Posterior cingulate gyrus (tissue), 11 donors: ENCODE data around the gene PRLHR.

Experiments
- DNase-seq, 10 donors: peaks; one replicate each; pipeline versions ENCODE4 v3.0.0 to v3.0.0-alpha.2; 2020 to 2021; ENCODE audit warnings: mixed read lengths in 3 of 10
- intact Hi-C: fragments of 100-400 bp; cut with DNase I; formaldehyde crosslinking; loops from one replicate; pipeline ENCODE4 v1.15.1; 2023

The PRLHR gene

GRCh38 chr10:118565301-118566075, 30.0 kb downstream of the PRLHR start:
- intact Hi-C loops = no loop called here
- DNase-seq = peak in 1 of 10 donors; percentile 52

DNA sequence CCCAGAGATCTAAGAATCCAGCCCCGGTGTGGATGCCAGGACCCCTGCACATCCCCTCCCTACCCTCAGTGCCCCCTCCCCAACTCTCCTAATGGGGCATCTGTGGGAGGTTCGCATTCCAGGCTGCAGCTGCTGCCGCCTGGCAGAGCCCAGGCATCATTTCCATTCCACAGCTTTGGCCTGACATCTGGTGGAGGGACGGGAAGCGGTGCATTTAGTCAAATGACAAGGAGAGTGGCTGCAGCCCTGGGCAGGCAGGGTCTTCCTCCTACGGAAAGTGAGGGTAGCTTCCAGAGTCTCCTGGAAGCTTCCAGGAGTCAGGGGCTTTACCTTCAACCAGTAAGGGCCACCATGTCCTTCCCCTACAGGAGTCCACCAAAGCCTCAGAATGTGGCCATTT, 30.8 kb downstream of the PRLHR start:
- peak in 3 of 10 donors; percentile 28 to 88 (median 36) for DNase-seq
- intact Hi-C loops = no loop called here

GRCh38 chr10:118564114-118564513, 31.3 kb downstream of the PRLHR start:
- peak in 1 of 10 donors; percentile 35 for DNase-seq
- intact Hi-C loops = no loop called here

GRCh38 chr10:118563373-118563890, 32.0 kb downstream of the PRLHR start:
- intact Hi-C loops = no loop called here
- peak in 1 of 10 donors; percentile 35 for DNase-seq

DNA sequence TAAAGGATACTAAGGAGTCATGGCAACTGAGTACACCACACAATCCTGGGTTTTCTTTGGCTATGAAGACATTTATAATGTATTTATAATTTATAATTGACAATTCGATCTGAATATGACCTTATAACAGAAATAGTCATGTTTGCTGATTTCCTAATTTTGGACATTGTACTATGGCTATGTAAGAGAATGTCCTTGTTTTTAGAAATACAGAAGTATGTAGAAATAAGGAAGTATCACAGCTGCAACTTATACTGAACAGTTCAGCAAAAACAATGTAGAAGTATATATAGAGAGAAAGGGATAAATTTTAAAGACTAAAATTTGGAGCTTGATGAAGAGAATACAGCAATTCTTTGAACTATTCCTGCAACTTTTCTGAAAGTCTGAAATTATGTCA, 32.6 kb downstream of the PRLHR start:
- intact Hi-C loops = no loop called here
- DNase-seq = no peak

DNA sequence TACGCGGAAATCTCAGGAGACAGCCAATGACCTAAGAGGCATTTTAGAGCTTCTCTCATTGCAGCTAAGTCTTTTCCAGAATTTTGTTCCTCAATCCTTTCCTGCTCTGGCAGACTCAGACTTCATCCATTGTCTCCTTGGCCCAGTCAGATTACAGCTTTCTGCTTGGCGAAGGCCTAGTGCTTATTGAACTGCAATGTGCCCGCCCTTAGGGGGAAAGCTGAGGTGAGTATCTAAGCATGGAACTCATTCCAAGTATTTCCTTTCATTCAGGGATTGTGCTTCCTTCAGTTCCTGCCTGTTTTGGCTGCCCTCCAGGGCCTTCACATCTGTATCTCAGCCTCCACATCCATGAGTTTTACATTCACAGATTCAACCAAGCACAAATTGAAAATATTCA, 37.5 kb downstream of the PRLHR start:
- intact Hi-C loops = no loop called here
- DNase-seq = no peak

GRCh38 chr10:118551535-118552100, 43.8 kb downstream of the PRLHR start:
- DNase-seq = no peak
- intact Hi-C loops = no loop called here

DNA sequence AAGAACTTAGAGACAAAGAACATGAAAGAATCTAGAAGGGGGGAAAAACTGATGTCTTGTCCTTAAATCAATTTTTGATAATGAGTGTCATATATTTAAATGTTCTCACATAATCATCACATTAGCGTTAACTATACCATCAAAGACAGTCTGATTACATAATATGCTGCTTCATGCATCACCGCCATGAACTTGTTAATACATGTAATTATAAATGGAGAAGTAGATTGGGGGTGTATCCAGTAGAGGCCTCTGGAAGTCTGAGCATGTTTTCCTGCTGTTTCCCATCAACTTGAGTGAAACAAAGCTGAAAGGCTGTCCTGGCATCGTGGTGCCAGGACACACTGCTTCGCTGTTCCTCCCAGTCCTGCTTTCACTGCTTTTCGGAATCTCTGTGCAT, 48.2 kb downstream of the PRLHR start:
- intact Hi-C loops = no loop called here
- DNase-seq = no peak

- DNase-seq = no peak
- intact Hi-C loops = no loop called here
Observed at GRCh38 chr10:118546479-118546878, 49.0 kb downstream of the PRLHR start.

DNA sequence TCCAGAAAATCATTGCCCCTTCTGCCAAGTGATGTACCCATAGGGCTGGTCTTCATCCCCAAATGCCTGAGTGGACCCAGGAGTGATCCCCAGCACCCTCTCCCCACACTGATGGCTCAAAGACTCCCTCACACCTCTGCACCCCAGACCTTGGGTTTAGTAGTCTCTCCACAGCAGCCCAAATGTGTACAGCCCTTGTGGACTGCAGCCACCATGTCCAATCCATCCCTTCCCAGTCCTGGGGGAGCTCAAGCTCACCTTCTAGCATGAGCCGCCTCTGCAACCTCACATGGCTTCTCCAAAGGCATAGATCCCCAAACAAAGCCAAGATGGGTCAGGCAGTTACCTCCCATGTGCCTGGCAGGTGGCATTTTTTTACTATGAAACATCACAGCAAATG, 50.1 kb downstream of the PRLHR start:
- DNase-seq = no peak
- intact Hi-C loops = no loop called here

DNA sequence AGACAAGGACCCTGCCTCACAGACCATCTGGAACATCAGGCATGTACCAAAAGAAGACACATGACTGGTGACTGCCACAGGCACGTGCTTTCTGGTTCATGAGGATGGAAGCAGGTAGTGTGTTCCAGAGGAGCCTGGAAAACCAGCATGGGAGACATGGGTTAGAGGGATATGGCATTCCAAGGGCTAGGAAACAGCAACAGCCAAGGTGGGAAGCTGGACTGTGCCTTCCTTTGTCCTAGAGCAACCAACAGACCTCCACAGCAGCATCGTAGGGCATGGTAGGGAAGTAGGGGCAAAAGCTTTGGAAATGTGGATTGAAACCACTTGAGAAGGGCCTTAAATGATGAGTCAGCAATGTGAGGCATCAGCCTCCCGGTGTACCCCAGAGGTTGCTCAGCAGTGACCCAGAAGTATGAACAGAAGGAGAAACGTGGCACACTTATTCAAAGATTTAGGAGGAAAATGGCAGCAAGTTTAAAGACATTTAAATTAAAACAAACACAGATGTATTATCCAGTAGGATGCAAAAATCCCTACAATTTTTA, 51.0 kb downstream of the PRLHR start:
- intact Hi-C loops = no loop called here
- no peak for DNase-seq

GRCh38 chr10:118543714-118544400, 51.6 kb downstream of the PRLHR start:
- intact Hi-C loops = no loop called here
- peak in 7 of 10 donors; percentile 31 to 87 (median 48) for DNase-seq

GRCh38 chr10:118542745-118543144, 52.7 kb downstream of the PRLHR start:
- no peak for DNase-seq
- intact Hi-C loops = no loop called here

DNA sequence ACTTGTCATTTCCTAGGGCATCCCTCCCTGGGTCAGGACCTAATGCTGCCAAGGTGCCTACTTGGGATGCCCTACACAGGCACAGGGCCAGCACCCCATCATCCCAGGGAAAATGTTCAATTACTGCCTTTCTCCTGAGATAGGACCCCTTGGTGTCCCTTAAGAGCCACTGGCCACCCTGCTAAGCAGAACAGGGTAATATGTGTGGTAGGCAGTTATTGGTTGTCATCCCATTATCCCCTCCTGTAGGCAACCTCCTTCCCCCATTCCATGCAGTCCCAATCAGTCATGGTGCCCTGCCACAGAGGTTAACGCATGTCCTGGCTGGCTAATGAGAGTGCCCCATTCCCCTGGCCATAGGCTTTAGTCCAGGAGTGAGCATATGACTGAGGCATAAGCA, 53.2 kb downstream of the PRLHR start:
- no peak for DNase-seq
- intact Hi-C loops = no loop called here

- no peak for DNase-seq
- intact Hi-C loops = no loop called here
Observed at GRCh38 chr10:118541718-118542117, 53.7 kb downstream of the PRLHR start.
